HG02870 (cell line): ENCODE data around the gene SCN5A.

Source experiments
- ATAC-seq: cut with Tn5 transposase; IDR thresholded peaks from one replicate; pipeline ENCODE4 v1.9.1; 2021; ENCODE audit warnings: mild to moderate bottlenecking, moderate library complexity; ENCODE audit not compliant: unreplicated experiment

Gene SCN5A

DNA sequence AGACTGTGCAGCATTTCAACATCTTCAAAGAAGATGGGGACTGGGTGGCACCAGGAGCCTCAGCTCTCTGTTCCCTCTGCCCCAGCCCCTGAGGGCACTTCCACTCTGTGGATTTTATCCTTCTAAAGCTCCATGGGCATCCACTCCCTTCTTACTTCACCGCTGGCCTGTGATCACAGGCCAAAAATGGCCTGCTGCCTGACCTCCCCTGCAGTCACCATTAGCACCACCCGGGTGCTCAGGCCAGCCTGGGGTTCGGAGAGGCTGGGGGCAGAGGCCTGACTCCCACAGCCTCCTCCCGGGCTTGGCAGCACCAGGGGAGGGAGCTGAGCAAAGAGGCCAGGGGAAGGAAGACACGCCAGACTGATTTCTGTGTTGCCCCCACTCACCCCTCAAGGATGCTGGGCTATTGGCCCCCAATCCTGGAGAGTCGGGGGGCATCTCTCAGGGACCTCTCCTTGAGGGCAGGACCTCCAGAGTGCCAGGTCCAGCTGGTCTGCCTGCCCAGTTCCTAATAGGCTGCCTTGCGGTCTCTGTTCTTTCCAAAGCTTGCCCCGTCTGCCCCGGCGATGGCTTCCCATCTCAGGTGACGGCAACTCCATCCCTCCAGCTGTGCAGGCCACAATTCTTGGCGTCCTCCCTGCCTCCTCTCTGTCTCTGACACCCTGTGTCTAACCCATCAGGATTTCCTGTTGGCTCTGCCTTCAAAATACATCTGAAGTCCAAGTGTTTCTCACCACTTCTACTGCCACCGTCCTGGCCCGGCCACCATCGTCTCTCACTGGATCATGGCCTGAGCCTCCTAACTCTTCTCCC, 86.2 kb downstream of the SCN5A start:
- ATAC-seq = no peak

DNA sequence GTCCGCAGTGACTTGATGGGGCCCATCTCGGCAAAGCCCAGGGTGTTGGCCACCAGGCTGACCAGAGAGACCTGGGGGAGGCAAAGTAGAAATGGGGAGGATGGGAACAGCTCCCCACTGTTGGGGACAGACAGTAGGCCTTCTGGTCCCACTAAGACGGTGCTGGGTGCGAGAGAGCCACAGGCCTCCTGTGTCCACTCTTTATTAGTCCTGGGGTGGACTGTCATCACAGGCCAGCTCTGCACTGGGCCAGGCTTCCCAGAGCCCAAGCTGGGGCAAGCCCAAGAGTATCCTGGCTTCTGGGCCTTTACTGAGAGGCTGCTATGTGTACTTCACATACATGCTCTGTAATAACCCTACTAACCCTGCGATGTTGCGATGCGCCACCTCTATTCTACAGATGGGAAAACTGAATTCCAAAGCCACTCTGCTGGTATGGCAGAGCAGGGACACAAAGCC, 87.0 kb downstream of the SCN5A start:
- ATAC-seq = no peak

- no peak for ATAC-seq
These were observed 87.6 kb downstream of the SCN5A start for GRCh38 chr3:38561746-38562466.

DNA sequence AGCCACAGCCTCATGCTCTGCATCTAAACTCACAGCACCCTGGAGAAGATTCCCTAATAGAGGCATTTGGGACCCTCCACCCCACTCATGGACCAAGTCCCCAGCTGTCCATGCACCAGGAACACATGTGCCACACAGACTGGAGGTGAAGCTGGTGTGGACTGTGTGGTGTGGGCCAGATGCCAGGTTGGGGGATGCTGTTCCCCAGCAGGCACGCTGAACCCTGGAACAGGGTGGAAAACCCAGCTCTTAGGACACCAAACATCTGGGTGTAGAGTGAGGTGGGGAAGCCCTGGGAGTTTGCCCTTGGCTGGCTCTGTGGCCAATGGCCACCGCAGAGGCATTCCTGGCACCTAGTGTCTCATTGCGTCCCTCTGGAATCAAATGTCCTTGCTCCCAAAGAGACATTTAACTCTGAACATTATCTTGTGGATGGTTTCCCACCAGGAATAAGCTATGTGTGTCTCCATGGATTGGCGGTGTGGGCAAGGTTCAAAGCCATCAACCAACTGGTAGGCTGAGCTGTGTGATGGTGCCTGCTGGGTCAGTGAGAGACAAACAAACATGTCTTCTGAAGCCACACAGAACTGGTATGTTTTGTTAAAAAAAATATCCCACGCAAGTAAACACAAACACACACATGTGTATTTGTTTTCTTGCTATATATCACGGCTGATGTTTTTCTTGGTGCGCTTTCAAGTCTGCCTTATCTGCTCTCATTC, 88.3 kb downstream of the SCN5A start:
- no peak for ATAC-seq

- ATAC-seq = no peak
These were observed 89.2 kb downstream of the SCN5A start for GRCh38 chr3:38560284-38560683.

DNA sequence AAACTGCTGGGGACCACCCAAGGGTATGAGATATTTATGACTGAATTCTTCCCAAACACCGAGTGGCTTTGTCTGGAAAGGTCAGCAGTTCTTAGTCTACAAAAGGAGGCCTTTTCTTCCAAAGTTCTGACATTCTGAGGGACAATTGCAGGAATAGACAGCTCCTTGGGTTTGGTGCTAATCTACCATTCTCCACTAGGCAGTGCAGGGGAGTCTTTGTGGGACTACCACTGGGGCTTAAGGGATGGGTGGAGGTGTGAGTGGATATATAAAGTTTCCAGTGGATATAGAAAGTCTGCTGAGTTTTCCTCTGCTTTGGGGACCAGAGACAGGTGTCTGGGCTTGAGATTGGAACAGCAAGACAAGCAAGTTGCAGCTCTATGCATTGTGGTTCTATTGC, 90.6 kb downstream of the SCN5A start:
- no peak for ATAC-seq

GRCh38 chr3:38556640-38557358, 92.7 kb downstream of the SCN5A start:
- no peak for ATAC-seq

- ATAC-seq = no peak
These were observed 93.6 kb downstream of the SCN5A start for GRCh38 chr3:38555926-38556325.

DNA sequence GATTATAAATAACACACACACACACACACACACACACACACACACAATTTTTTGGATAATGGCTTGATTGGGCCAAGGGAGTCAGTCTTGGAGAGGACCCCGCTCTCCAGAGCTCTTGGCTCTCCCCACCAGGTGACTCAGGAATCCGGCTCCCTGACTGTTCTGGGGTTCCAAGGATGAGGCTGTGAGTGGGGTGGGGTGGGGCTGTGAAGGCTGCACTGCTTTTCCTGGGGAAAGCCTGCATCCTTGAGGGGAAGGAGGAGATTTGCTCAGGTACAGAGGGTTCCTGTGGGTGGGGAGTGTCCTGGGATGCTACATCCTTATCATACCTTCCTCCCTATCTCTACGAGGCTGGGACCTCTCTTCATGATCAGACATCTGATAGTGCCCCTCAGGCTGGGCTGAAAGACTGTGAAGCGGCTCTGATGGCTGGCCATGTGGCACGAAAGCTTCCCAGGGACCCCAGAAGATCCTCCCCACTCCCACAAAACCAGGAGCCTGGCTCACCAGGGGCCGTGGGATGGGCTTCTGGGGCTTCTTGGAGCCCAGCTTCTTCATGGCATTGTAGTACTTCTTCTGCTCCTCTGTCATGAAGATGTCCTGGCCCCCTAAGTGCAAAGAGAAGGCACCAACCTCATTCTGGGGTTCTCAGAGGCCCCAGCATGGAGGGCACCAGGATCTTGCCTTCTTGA, 94.2 kb downstream of the SCN5A start:
- ATAC-seq = no peak

GRCh38 chr3:38554127-38554827, 95.2 kb downstream of the SCN5A start:
- no peak for ATAC-seq

DNA sequence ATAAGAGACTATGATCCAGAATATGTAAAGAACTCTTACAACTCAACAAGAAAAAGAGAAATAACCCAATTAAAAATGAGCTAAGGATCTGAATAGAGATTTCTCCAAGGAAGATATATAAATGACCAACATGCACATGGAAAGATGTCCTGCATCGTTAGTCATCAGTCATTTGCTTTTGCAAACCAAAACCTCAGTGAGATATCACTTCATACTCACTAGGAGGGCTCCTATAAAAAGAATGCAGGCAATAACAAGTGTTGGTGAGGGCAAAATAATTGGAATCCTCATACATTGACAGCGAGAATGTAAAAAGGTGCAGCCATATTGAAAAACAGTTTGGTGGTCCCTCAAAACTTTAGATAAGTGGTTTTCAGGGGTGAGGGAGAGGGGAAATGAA, 96.4 kb downstream of the SCN5A start:
- no peak for ATAC-seq

DNA sequence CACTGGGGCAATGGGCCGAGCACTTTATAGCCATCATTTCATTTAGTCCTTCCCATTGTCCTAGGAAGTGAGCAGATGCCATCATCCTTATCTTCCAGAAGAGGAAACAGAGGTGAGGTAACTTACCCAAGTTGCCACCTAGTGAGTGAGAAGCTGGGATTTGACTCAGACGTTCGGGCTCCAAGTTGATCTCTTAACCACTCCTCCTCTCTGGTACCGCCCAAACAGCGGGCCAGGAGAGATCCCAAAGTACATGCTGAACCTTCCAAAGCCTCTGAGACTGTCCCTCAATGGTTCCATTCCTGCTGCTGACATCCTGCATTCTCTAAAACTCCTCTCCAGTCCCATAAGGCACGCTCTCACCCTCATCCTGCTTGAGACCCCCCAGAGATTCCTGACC, 97.1 kb downstream of the SCN5A start:
- ATAC-seq = no peak

DNA sequence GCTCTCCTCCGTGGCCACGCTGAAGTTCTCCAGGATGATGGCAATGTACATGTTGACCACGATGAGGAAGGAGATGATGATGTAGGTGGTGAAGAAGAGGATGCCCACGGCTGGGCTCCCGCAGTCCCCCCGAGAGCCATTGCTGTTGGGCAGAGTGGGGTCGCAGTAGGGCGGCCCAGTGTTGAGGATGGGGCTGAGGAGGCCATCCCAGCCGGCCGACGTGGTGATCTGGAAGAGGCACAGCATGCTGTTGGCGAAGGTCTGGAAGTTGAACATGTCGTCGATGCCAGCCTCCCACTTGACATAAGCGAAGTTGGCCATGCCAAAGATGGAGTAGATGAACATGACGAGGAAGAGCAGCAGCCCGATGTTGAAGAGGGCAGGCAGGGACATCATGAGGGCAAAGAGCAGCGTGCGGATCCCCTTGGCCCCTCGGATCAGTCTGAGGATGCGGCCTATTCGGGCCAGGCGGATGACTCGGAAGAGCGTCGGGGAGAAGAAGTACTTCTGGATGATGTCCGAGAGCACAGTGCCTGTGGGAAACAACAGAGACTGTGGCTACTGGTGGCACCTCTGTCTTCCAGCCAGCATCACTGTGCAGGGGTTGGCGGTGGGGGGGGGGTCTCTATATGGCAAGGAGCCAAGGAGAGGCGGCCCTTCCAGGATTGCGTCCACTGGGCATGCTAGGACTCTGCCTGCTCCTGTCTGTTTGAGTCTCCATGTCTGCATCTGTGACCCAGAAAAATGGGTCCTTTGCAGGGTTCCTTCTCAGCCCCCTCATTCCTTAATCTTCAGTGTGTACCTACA, 98.3 kb downstream of the SCN5A start:
- no peak for ATAC-seq

- no peak for ATAC-seq
These were observed 99.3 kb downstream of the SCN5A start for GRCh38 chr3:38549957-38550840.

DNA sequence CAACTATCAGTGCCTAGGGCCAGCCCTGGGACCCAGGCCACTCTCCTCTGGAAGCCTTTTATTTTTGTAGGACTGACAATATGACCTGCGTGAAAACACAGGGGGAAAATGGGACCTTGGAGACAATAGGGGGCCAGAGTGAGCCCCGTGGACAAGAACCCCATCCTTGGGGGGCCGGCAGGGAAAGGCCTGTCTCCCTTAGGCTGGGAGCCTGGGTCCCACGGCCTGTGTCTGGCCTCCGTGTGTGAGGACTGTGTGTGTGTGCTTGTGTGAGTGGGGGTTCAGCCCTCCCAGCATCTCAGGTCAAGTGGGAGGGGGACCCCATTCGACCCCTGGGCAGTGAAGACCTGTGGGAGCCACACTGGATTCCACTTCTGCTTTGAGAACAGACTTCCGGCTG, 100.0 kb downstream of the SCN5A start:
- ATAC-seq = no peak

DNA sequence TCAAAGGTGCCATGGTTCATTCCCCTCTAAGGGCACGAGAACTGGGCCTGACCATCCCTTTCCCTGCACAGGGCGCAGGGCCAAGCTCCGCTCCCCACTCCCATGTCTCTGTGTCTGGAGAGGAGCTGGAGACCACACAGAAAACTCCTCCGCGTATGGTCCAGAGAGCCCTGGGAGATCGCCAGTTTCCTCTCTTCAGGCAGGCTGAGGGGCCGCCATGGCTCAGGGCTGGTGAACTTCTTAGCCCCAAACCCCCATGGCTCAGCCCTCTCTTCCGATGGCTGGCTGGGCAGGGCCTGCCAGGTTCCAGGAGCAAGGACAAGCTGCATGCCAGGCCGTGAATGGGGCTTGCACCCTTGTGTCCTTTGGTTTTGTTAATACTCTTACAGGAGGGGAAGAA, 100.4 kb downstream of the SCN5A start:
- no peak for ATAC-seq

- ATAC-seq = no peak
These were observed 101.1 kb downstream of the SCN5A start for GRCh38 chr3:38548154-38548931.
